Kidney epithelial cell (primary cell): ENCODE results near the gene ALS2. TPM values are rescaled to one million over a fixed set of nuclear protein-coding genes. Genes with fewer than 3 reads are reported as not detected.

Experiments
- DNase-seq: peaks from one replicate; pipeline ENCODE4 v3.0.0-alpha.2; 2010; ENCODE audit warnings: low read depth
- H3K27me3 ChIP-seq: 2 replicates; pipeline ENCODE4 v1.6.0; 2011; ENCODE audit warnings: low read length; ENCODE audit not compliant: control insufficient read depth, insufficient read depth
- H3K36me3 ChIP-seq: 2 replicates; pipeline ENCODE4 v1.5.1; 2011; ENCODE audit warnings: low read length; ENCODE audit not compliant: control insufficient read depth, insufficient read depth
- H3K4me3 ChIP-seq: 2 replicates; pipeline ENCODE4 v1.5.1; 2011; ENCODE audit warnings: low read depth, mild to moderate bottlenecking, control low read depth, low read length
- total RNA-seq: library from RNA; depleted of rRNA; stranded (reverse); fragments of >200 nt; gene quantifications from 2 replicates; pipeline ENCODE4 v1.2.3, GENCODE V29; 2015
- TF ChIP-seq, protein P1 (sequence below): IDR thresholded peaks from 2 replicates; pipeline ENCODE4 v1.5.1; 2011; ENCODE audit warnings: mild to moderate bottlenecking, moderate library complexity, low read length, control low read depth, inconsistent platforms; ENCODE audit not compliant: insufficient read depth, poor library complexity, severe bottlenecking

ALS2 gene
- total RNA-seq, 1 donor from 2014 or later: 25.6 TPM

DNA sequence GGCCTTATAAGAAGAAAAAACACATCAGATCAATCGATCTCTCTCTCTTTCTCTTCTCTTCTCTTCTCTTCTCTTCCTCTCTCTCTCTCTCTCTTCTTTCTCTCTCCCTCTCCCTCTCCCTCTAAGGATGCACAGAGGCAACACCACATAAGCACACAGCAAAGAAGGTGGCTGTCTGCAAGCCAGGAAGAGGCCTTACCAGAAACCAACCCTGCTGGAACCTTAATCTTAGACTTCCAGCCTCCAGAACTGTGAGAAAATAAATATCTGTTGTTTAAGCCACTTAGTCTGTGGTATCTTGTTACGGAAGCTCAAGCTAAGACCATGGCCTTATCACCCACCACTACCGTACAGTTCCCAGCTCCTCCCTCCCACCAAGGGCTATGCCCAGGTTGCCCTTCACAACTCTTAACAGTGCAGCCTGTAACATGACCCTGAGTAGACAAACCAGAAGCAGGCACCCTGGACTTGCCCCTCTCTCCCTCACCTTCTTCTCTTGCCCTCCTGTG, 112.3 kb downstream of the ALS2 start:
- Histone ChIP-seq H3K4me3 (no peak overlapping the region), H3K36me3 (no peaks in the 10 kb centered on the region), H3K27me3 (no peaks in the 10 kb centered on the region)
- DNase-seq: no peak
- TF ChIP-seq, protein P1, sequence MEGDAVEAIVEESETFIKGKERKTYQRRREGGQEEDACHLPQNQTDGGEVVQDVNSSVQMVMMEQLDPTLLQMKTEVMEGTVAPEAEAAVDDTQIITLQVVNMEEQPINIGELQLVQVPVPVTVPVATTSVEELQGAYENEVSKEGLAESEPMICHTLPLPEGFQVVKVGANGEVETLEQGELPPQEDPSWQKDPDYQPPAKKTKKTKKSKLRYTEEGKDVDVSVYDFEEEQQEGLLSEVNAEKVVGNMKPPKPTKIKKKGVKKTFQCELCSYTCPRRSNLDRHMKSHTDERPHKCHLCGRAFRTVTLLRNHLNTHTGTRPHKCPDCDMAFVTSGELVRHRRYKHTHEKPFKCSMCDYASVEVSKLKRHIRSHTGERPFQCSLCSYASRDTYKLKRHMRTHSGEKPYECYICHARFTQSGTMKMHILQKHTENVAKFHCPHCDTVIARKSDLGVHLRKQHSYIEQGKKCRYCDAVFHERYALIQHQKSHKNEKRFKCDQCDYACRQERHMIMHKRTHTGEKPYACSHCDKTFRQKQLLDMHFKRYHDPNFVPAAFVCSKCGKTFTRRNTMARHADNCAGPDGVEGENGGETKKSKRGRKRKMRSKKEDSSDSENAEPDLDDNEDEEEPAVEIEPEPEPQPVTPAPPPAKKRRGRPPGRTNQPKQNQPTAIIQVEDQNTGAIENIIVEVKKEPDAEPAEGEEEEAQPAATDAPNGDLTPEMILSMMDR: no peak

DNA sequence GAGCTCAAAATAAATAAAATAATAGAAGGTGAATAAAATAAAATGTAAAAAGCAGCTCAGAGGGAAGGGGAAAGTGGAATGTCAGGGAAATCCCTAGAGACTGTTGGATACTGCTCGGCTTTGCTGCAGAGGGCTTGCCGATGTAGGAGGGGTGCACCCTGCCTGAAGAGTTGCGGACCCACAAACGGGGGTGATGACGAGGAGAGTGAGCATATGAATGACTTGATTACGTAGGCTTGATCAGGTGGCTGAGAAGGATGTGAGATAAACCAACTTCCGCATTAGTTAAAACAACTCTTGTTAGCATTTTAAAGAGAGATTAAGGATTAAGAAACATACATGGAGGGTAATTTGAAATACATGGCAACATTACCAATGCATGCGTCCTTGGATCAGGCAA, 116.4 kb downstream of the ALS2 start:
- Histone ChIP-seq H3K36me3 (no peaks in the 10 kb centered on the region), H3K4me3 (no peak overlapping the region), H3K27me3 (no peaks in the 10 kb centered on the region)
- TF ChIP-seq, protein P1: no peak
- no peak for DNase-seq

DNA sequence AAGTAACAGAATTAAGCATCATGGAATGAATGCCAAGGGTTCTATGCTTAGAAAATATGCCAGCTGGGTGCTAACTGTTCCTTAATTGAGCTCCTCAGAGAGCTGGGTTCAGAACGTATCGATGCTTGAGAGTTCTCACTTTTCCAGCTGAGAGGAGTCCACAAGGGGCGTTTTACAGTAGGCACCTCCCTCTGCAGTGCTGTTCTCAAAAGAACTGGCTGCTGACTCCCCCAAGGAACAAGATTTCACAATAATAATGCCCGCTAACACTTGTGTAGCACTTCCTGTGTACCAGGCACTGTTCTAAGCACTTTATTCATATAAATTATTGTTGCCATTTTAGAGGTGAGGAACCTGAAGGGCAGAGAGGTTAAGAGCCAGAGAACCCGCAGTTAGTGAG, 119.4 kb downstream of the ALS2 start:
- TF ChIP-seq, protein P1: no peak
- Histone ChIP-seq H3K27me3 (no peaks in the 10 kb centered on the region), H3K36me3 (no peaks in the 10 kb centered on the region), H3K4me3 (no peak overlapping the region)
- no peak for DNase-seq

DNA sequence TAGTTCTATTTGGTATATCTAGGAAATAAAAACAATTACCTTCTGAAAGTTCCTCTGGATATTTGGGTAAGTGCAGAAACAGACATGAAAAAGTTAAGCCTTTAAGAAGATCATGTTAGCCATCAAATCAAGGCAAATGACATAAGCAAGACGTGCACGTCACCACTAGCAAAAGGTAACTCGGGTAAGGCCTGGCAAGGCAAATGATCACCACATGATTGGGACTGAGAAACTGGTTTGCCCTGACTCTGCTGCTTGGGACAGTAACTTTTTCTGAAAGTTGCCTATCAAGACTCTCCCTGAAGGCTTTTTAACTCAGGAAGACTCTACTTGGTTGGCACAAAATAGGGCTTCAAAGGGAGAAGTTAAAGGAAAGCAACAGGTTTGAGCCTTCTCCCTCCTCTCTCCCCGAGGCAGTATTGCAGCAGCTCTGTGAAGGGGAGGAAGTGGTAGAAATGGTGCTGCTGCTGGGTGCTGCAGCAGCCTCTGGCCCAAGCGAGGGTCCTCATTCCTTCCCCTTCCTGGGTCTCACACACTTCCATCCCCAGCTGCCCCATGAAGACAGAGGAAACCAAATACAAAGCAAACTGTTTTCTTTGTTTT, 120.3 kb downstream of the ALS2 start:
- TF ChIP-seq, protein P1: no peak
- no peaks in the 10 kb centered on the region for H3K27me3 ChIP-seq
- H3K4me3 ChIP-seq: no peak overlapping the region
- no peak for DNase-seq
- H3K36me3 ChIP-seq: no peaks in the 10 kb centered on the region

DNA sequence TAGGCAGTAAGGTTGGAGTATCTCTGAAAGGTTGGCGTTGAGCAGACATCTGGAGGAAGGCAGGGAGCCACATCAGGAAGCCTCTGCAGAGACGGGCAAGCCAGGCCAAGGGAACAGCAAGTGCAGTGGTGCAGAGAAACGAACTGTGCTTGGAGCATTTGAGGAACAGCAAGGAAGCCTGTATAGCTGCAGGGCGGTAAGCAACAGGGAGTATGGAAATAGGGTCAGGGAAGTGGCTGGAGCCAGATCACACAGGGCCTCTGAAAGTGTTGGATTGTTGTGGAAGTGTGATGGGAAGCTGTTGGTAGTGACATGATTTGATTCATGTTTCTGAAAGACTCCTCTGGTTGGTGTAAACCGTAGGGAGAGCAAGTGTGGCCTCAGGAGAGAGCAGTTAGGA, 124.0 kb downstream of the ALS2 start:
- Histone ChIP-seq H3K36me3 (no peaks in the 10 kb centered on the region), H3K27me3 (no peaks in the 10 kb centered on the region), H3K4me3 (no peak overlapping the region)
- no peak for DNase-seq
- TF ChIP-seq, protein P1: no peak

DNA sequence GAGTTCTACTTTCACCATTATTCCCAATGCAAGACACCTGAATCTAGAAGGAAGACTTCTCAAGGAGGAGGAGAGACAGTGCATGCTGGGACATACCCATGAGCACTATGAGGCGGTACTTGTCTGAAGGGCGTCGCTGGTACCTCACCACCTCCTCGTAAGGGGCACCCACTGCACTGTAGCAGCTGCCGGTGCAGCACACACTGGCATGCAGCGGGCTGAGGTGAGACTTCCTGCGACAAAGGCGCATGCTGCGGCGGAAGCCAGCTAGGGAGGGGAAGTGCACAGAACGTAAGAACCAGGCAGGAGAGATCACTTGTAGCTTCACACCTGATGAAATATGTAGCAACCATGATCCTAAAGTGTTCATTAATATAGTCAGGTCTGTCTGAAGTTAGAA, 124.6 kb downstream of the ALS2 start:
- Histone ChIP-seq H3K27me3 (no peaks in the 10 kb centered on the region), H3K4me3 (no peak overlapping the region), H3K36me3 (no peaks in the 10 kb centered on the region)
- TF ChIP-seq, protein P1: no peak
- DNase-seq: no peak
